Fibroblast of pulmonary artery (primary cell): ENCODE measurements around the gene PPP4C.
"Not testable (repeated sequence)": the region's sequence is repeated elsewhere in the genome, so short reads cannot be mapped to it uniquely, and the experiment has no call there.

Source experiments
- DNase-seq: peaks from one replicate; pipeline ENCODE4 v3.0.0-alpha.2; 2010; ENCODE audit warnings: low read depth
- H3K4me3 ChIP-seq: replicated peaks from 2 replicates; pipeline ENCODE4 v1.5.1; 2011; ENCODE audit warnings: low read depth, mild to moderate bottlenecking, control low read depth, low read length, moderate library complexity
- CTCF ChIP-seq: IDR thresholded peaks from 2 replicates; pipeline ENCODE4 v1.5.1; 2011; ENCODE audit warnings: mild to moderate bottlenecking, control low read depth, low read length, inconsistent platforms; ENCODE audit errors: missing control alignments

PPP4C gene

GRCh38 chr16:30113031-30113710, 37.4 kb downstream of the PPP4C start, which contains the start of gene GDPD3:
Gene GDPD3 (minus strand): TSS chr16:30113537. CDS start chr16:30113478, 59 bp downstream.
- TF ChIP-seq CTCF, result no peak
- no peak within 1 kb of the TSS for H3K4me3 ChIP-seq
- DNase-seq, result no peak

GRCh38 chr16:30113711-30114333, 38.0 kb downstream of the PPP4C start:
- no peak overlapping the region for H3K4me3 ChIP-seq
- no peak for DNase-seq
- TF ChIP-seq CTCF, result no peak

GRCh38 chr16:30114411-30114810, 38.6 kb downstream of the PPP4C start:
- no peak for TF ChIP-seq CTCF
- no peak overlapping the region for H3K4me3 ChIP-seq
- no peak for DNase-seq

GRCh38 chr16:30114833-30115232, 39.0 kb downstream of the PPP4C start:
- DNase-seq, H3K4me3 ChIP-seq: not testable (repeated sequence)

GRCh38 chr16:30115238-30115637, 39.4 kb downstream of the PPP4C start:
- no peak for DNase-seq
- no peak overlapping the region for H3K4me3 ChIP-seq
- TF ChIP-seq CTCF, result no peak

- no peak overlapping the region for H3K4me3 ChIP-seq
- TF ChIP-seq CTCF, result no peak
- no peak for DNase-seq
Measured at GRCh38 chr16:30116291-30117207, 40.8 kb downstream of the PPP4C start.

GRCh38 chr16:30117768-30118167, 42.0 kb downstream of the PPP4C start:
- no peak for DNase-seq
- no peak for TF ChIP-seq CTCF

More at GRCh38 chr16:30117768-30118167, 42.0 kb downstream of the PPP4C start:
- no peak overlapping the region for H3K4me3 ChIP-seq
